Sigmoid colon (tissue), 4 donors: ENCODE results near the gene TSACC.

ENCODE experiments used
- EP300 ChIP-seq, 4 donors: sonication (generic); formaldehyde crosslinking; IDR thresholded peaks; one replicate each; pipeline ENCODE4 v1.6.1; 2017; ENCODE audit warnings: antibody characterized with exemption in 4 of 4
- TF ChIP-seq, protein P1 (sequence below), 4 experiments: fragments of 450-650 bp in 3 of 4; fragments of 200-600 bp in 1 of 4; IDR thresholded peaks; one replicate each; pipeline ENCODE4 v1.5.1; 2016 to 2019; ENCODE audit warnings: antibody characterized with exemption in 4 of 4, mild to moderate bottlenecking in 3 of 4, moderate library complexity in 2 of 4

DNA sequence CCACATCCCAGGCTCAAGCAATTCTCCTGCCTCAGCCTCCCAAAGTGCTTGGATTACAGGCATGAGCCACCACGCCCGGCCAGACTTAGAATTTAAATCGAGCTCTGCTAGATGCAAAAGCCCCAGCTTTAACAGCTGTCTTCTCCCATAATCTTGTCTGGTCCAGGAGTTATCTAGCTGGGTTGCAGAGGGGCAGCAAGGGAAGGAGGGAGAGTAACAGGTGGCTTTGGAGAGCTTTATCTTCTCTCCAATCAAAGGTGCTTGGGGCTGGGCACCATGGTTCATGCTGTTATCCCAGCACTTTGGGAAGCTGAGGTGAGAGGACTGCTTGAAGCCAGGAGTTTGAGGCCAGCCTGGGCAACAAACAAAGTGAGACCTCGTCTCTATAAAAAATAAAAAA, 34.5 kb downstream of the TSACC start:
- TF ChIP-seq, protein P1, sequence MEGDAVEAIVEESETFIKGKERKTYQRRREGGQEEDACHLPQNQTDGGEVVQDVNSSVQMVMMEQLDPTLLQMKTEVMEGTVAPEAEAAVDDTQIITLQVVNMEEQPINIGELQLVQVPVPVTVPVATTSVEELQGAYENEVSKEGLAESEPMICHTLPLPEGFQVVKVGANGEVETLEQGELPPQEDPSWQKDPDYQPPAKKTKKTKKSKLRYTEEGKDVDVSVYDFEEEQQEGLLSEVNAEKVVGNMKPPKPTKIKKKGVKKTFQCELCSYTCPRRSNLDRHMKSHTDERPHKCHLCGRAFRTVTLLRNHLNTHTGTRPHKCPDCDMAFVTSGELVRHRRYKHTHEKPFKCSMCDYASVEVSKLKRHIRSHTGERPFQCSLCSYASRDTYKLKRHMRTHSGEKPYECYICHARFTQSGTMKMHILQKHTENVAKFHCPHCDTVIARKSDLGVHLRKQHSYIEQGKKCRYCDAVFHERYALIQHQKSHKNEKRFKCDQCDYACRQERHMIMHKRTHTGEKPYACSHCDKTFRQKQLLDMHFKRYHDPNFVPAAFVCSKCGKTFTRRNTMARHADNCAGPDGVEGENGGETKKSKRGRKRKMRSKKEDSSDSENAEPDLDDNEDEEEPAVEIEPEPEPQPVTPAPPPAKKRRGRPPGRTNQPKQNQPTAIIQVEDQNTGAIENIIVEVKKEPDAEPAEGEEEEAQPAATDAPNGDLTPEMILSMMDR (IDR thresholded peaks at IDR 0.05) = no peak
- no peak for TF ChIP-seq EP300 (IDR thresholded peaks at IDR 0.05)
